DOHH2 (cell line): ENCODE measurements around the gene CIBAR2.

ENCODE experiments used
- H3F3A ChIP-seq: fragments of 200-600 bp; sonication (generic), shearing (Covaris generic); 2 replicates; pipeline ENCODE4 v1.6.0; 2016; ENCODE audit warnings: antibody characterized with exemption, mild to moderate bottlenecking; ENCODE audit not compliant: control insufficient read depth, insufficient read depth
- H3K27ac ChIP-seq: fragments of 200-600 bp; sonication (generic); 2 replicates; pipeline ENCODE4 v1.5.1; 2014; ENCODE audit warnings: low read depth, mild to moderate bottlenecking, low read length, moderate library complexity
- H3K27me3 ChIP-seq: fragments of 200-600 bp; sonication (generic); 2 replicates; pipeline ENCODE4 v1.6.1; 2014; ENCODE audit warnings: mild to moderate bottlenecking, low read length, mixed read lengths; ENCODE audit not compliant: control insufficient read depth
- H3K36me3 ChIP-seq: fragments of 200-600 bp; sonication (generic); 2 replicates; pipeline ENCODE4 v1.6.1; 2014; ENCODE audit warnings: mild to moderate bottlenecking, low read length, moderate library complexity, mixed read lengths; ENCODE audit not compliant: control insufficient read depth
- H3K4me1 ChIP-seq: fragments of 200-600 bp; sonication (generic); 2 replicates; pipeline ENCODE4 v1.6.1; 2014; ENCODE audit warnings: mild to moderate bottlenecking, low read length, mixed read lengths; ENCODE audit not compliant: control insufficient read depth
- H3K4me2 ChIP-seq: fragments of 200-600 bp; sonication (generic); 2 replicates; pipeline ENCODE4 v1.6.0; 2014; ENCODE audit warnings: mild to moderate bottlenecking, low read length, moderate library complexity
- H3K4me3 ChIP-seq: fragments of 200-600 bp; sonication (generic); 2 replicates; pipeline ENCODE4 v1.5.1; 2014; ENCODE audit warnings: mild to moderate bottlenecking, low read length, mixed read lengths
- H3K79me2 ChIP-seq: fragments of 200-600 bp; sonication (generic); 2 replicates; pipeline ENCODE4 v1.6.1; 2014; ENCODE audit warnings: mild to moderate bottlenecking, low read length, mixed read lengths; ENCODE audit not compliant: control insufficient read depth
- H3K9me2 ChIP-seq: fragments of 200-600 bp; sonication (generic); replicated peaks from 2 replicates; pipeline ENCODE4 v1.6.1; 2014; ENCODE audit warnings: mild to moderate bottlenecking, low read length, mixed read lengths; ENCODE audit not compliant: control insufficient read depth
- H3K9me3 ChIP-seq: fragments of 200-600 bp; sonication (generic); 2 replicates; pipeline ENCODE4 v1.6.1; 2014; ENCODE audit warnings: antibody characterized with exemption, low read length, mixed read lengths; ENCODE audit not compliant: control insufficient read depth, insufficient read depth
- H4K20me1 ChIP-seq: fragments of 200-600 bp; sonication (generic); 2 replicates; pipeline ENCODE4 v1.6.0; 2014; ENCODE audit warnings: low read depth, mild to moderate bottlenecking, antibody characterized with exemption, low read length, moderate library complexity; ENCODE audit not compliant: control insufficient read depth, insufficient read depth
- EZH2phosphoT487 ChIP-seq: fragments of 200-600 bp; sonication (generic); IDR thresholded peaks from 2 replicates; pipeline ENCODE4 v1.6.1; 2017; ENCODE audit warnings: borderline replicate concordance, mild to moderate bottlenecking, antibody characterized with exemption, low read length, moderate library complexity, mixed read lengths
- TF ChIP-seq, protein P1 (sequence below): fragments of 200-600 bp; sonication (generic); IDR thresholded peaks from one replicate; pipeline ENCODE4 v1.5.1; 2014; ENCODE audit warnings: antibody characterized with exemption, mild to moderate bottlenecking, low read depth, low read length; ENCODE audit not compliant: poor library complexity, severe bottlenecking

The CIBAR2 gene

DNA sequence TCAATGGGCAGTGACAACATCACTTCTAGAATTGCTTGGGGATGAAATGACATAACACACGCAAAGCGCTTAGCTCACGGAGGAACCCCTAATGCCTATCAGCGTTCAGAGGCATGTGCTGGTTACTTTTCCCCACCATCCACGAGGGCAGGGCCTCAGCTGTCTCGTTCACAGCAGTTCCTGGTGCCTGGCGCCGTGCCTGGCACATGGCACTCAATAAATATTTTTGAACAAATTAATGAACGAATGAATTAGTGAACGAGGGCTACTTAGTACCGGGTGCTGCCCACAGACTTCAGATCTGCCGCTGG, 14.1 kb upstream of the CIBAR2 start:
- Histone ChIP-seq H3K4me3 (no peak overlapping the region), H3K79me2 (no peaks in the 10 kb centered on the region), H3K36me3 (no peaks in the 10 kb centered on the region), H4K20me1 (no peaks in the 10 kb centered on the region), H3K9me3 (no peaks in the 10 kb centered on the region), H3K4me2 (no peak overlapping the region), H3K9me2 (no peaks in the 10 kb centered on the region), H3K27me3 (no peaks in the 10 kb centered on the region), H3K4me1 (no peaks in the 10 kb centered on the region), H3F3A (no peaks in the 10 kb centered on the region), H3K27ac (no peak overlapping the region)
- TF ChIP-seq, protein P1, sequence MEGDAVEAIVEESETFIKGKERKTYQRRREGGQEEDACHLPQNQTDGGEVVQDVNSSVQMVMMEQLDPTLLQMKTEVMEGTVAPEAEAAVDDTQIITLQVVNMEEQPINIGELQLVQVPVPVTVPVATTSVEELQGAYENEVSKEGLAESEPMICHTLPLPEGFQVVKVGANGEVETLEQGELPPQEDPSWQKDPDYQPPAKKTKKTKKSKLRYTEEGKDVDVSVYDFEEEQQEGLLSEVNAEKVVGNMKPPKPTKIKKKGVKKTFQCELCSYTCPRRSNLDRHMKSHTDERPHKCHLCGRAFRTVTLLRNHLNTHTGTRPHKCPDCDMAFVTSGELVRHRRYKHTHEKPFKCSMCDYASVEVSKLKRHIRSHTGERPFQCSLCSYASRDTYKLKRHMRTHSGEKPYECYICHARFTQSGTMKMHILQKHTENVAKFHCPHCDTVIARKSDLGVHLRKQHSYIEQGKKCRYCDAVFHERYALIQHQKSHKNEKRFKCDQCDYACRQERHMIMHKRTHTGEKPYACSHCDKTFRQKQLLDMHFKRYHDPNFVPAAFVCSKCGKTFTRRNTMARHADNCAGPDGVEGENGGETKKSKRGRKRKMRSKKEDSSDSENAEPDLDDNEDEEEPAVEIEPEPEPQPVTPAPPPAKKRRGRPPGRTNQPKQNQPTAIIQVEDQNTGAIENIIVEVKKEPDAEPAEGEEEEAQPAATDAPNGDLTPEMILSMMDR, result no peak
- no peak for TF ChIP-seq EZH2phosphoT487

DNA sequence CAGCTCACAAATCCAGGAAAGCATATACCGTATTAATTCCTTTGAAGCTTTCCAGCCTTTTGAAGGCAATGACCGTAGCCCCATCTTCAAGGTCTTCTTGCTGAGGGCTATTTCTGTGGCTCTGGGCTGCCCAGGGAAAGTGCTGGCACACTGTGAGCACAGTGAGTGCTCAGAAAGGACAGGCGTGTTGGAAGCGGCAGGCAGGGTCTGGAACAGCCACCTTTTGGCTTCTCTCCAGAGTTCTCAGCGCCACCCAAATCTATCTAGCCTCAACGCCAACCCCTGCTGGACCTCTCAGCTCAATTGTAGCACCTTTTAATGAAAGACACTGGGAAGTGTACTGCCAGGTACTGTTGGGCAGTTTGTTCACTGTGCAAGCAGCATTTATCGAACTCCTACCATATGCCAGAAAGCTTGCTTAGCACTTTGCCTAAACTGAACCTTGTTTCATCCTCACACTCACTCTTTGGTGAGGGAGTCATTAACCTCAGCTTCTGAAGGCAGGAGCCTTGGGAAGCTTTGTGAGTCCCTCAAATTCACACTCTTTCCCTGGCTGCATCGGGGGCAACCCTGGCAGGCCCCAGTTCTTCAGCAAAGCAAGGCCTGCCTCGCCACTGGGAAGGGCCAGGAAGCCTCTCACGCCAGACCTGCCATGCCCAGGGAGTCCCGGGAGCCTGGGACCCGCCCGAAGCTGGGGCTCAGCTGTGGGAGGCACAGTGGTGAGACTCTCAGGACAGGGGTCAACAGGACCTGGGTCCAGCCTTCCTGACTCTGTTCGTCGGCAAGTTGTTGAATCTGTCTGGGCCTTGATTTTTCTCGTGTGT, 13.5 kb upstream of the CIBAR2 start:
- H3K27me3 ChIP-seq, result no peaks in the 10 kb centered on the region
- H4K20me1 ChIP-seq, result no peaks in the 10 kb centered on the region
- TF ChIP-seq, protein P1, result no peak
- TF ChIP-seq EZH2phosphoT487, result no peak

DNA sequence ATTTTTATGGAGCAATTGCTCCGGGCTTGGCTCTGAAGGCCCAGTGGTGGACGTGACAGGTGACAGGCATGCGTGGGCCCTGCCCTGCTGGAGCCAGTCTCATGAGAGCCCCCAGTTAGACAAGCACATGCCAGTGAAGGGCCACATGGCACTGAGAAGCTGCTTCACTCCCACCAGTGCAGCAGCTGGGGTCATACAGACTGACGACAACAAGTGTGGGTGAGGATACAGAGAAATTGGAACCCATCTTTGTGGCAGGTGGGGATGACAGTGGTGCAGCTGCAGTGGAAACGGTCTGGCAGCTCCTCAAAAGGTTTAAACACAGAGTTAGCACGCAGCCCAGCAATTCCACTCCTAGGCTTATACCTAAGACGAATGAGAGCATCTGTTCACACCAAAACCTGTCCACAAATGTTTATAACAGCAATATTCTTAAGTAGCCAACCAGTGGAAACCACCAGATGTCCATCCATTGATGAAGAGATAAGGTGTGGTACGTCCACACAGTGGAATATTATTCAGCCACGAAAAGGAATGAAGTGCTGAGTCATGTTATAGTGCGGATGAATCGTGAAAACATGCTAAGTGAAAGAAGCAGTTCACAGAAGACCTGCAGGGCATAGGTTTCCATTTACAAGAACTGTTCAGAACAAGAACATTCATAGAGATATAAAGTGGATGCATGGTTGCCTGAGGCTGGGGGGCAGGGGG, 12.5 kb upstream of the CIBAR2 start:
- H3K79me2 ChIP-seq, result no peaks in the 10 kb centered on the region
- H4K20me1 ChIP-seq, result no peaks in the 10 kb centered on the region
- no peaks in the 10 kb centered on the region for H3K4me1 ChIP-seq
- H3K36me3 ChIP-seq, result no peaks in the 10 kb centered on the region
- TF ChIP-seq, protein P1, result no peak
- TF ChIP-seq EZH2phosphoT487, result no peak
- H3F3A ChIP-seq, result no peaks in the 10 kb centered on the region
- H3K27me3 ChIP-seq, result no peaks in the 10 kb centered on the region
- H3K4me3 ChIP-seq, result no peak overlapping the region
- H3K27ac ChIP-seq, result no peak overlapping the region
- no peak overlapping the region for H3K4me2 ChIP-seq
- no peaks in the 10 kb centered on the region for H3K9me3 ChIP-seq
- H3K9me2 ChIP-seq, result no peaks in the 10 kb centered on the region

More for the DNA sequence above, 13.5 kb upstream of the CIBAR2 start:
- no peak overlapping the region for H3K27ac ChIP-seq
- H3K9me2 ChIP-seq, result no peaks in the 10 kb centered on the region
- H3K4me3 ChIP-seq, result no peak overlapping the region
- no peaks in the 10 kb centered on the region for H3K9me3 ChIP-seq
- H3K79me2 ChIP-seq, result no peaks in the 10 kb centered on the region
- H3K4me1 ChIP-seq, result no peaks in the 10 kb centered on the region
- H3K4me2 ChIP-seq, result no peak overlapping the region
- H3F3A ChIP-seq, result no peaks in the 10 kb centered on the region
- no peaks in the 10 kb centered on the region for H3K36me3 ChIP-seq
